CD4-positive, alpha-beta T cell treated with Interleukin-21 for 1 hour (primary cell): ENCODE measurements around the gene ZCCHC7.
"Not testable (repeated sequence)": the region's sequence is repeated elsewhere in the genome, so short reads cannot be mapped to it uniquely, and the experiment has no call there.

Experiments
- DNase-seq: peaks from one replicate; pipeline ENCODE4 v3.0.0-alpha.2; 2020

The ZCCHC7 gene

GRCh38 chr9:37119907-37120842, at the start of gene ZCCHC7:
Gene ZCCHC7, plus strand, starts transcription at chr9:37120574.
- DNase-seq, result peak; percentile 97

- not testable (repeated sequence) for DNase-seq
Observed at GRCh38 chr9:37074790-37075189, 45.6 kb upstream of the ZCCHC7 start.

- peak; percentile 95 for DNase-seq
Observed at GRCh38 chr9:37079370-37080164, 40.8 kb upstream of the ZCCHC7 start.

- DNase-seq, result not testable (repeated sequence)
Observed at GRCh38 chr9:37080165-37080628, 40.2 kb upstream of the ZCCHC7 start.

GRCh38 chr9:37081507-37081906, 38.9 kb upstream of the ZCCHC7 start:
- DNase-seq, result not testable (repeated sequence)

- DNase-seq, result peak; percentile 13
Observed at GRCh38 chr9:37082214-37082765, 38.1 kb upstream of the ZCCHC7 start.

- no peak for DNase-seq
Observed at GRCh38 chr9:37083654-37084053, 36.7 kb upstream of the ZCCHC7 start.

- no peak for DNase-seq
Observed at GRCh38 chr9:37085233-37085632, 35.1 kb upstream of the ZCCHC7 start.

- not testable (repeated sequence) for DNase-seq
Observed at GRCh38 chr9:37092714-37093295, 27.6 kb upstream of the ZCCHC7 start.

- no peak for DNase-seq
Observed at GRCh38 chr9:37094751-37095150, 25.6 kb upstream of the ZCCHC7 start.

- DNase-seq, result no peak
Observed at GRCh38 chr9:37096628-37097027, 23.7 kb upstream of the ZCCHC7 start.

- DNase-seq, result no peak
Observed at GRCh38 chr9:37097294-37097693, 23.1 kb upstream of the ZCCHC7 start.

- DNase-seq, result no peak
Observed at GRCh38 chr9:37100327-37100726, 20.0 kb upstream of the ZCCHC7 start.

GRCh38 chr9:37100741-37101140, 19.6 kb upstream of the ZCCHC7 start:
- DNase-seq, result no peak

GRCh38 chr9:37102486-37102885, 17.9 kb upstream of the ZCCHC7 start:
- no peak for DNase-seq

- no peak for DNase-seq
Observed at GRCh38 chr9:37104183-37104889, 16.0 kb upstream of the ZCCHC7 start.

- DNase-seq, result no peak
Observed at GRCh38 chr9:37105234-37105633, 15.1 kb upstream of the ZCCHC7 start.

- DNase-seq, result peak; percentile 17
Observed at GRCh38 chr9:37107701-37108100, 12.7 kb upstream of the ZCCHC7 start.

- not testable (repeated sequence) for DNase-seq
Observed at GRCh38 chr9:37114442-37114841, 5.9 kb upstream of the ZCCHC7 start.

- no peak for DNase-seq
Observed at GRCh38 chr9:37117956-37118355, 2.4 kb upstream of the ZCCHC7 start.

GRCh38 chr9:37119360-37119759, 1.0 kb upstream of the ZCCHC7 start:
- no peak for DNase-seq

GRCh38 chr9:37120843-37121335, 515 bp downstream of the ZCCHC7 start:
- DNase-seq, result not testable (repeated sequence)
